CD1c-positive myeloid dendritic cell (primary cell): ENCODE measurements around the gene ICAM2.
"Not testable (repeated sequence)": the region's sequence is repeated elsewhere in the genome, so short reads cannot be mapped to it uniquely, and the experiment has no call there.

Experiments used
- DNase-seq: peaks from one replicate; pipeline ENCODE4 v3.0.0-alpha.2; 2016; ENCODE audit errors: extremely low spot score

Gene ICAM2

DNA sequence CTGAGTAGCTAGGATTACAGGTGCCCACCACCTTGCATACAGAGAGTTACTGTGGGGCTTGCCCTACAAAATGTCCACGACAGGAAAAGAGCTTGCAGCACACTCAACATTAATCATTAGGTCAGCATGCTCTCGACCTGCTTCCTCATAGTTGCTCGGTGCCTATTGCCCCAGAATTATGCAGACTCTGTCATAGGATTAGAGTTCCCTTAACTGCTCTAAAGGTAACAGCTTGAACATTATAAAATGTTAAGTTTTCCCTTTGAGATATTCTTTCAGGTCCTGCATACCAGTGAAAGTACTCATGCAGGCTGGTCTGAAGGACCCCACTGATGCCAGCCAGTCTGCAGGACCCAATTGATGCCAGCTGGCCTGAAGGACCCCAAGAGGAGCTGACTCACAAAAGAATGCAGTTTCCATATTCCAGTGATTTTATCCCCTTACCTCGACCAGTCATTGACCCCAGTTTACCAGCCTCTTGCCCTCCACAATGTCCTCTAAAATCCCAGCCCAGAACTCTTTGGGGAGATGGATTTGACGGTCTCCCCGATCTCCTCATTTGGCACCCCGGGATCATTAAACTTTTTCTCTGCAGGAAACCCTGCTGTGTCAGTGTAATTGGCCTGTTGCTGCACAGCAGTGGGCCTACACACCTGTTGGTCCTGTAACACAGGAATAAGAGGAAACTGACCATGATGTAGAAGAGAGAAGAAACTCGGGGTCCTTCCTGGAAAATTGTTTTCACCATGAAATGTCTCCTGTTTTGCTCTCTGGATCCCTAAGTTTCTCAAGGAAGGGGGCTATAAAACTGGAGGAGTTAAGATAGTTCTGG, 10.6 kb downstream of the ICAM2 start:
- peak; percentile 68 for DNase-seq

- DNase-seq, result no peak
Measured at GRCh38 chr17:64008830-64009229, 11.6 kb downstream of the ICAM2 start.

GRCh38 chr17:64008346-64008745, 12.1 kb downstream of the ICAM2 start:
- DNase-seq, result no peak

DNA sequence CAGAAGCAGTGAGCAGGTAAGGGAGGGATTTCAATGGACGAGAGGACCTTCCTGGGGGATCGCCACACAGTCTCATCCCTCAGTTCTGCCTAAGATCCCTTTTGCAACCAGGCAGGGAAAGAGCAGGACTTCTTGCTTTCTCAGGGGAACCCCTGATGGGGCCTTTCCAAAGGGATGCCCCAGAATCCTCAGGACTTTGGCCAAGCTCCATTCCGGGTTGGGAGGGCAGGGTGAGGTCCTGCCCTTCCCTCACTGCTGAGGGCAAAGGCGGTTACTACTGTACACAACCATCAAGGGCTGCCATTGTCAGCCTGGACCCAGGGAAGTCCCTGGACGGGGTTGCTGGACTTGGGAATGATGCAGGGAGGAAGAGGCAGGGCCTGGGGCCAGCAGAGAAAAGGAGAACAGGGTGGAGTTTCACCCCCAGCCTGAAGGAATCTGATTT, 12.6 kb downstream of the ICAM2 start:
- no peak for DNase-seq

GRCh38 chr17:64007089-64007837, 13.2 kb downstream of the ICAM2 start:
- not testable (repeated sequence) for DNase-seq

GRCh38 chr17:64006361-64007088, 13.9 kb downstream of the ICAM2 start:
- DNase-seq, result no peak

DNA sequence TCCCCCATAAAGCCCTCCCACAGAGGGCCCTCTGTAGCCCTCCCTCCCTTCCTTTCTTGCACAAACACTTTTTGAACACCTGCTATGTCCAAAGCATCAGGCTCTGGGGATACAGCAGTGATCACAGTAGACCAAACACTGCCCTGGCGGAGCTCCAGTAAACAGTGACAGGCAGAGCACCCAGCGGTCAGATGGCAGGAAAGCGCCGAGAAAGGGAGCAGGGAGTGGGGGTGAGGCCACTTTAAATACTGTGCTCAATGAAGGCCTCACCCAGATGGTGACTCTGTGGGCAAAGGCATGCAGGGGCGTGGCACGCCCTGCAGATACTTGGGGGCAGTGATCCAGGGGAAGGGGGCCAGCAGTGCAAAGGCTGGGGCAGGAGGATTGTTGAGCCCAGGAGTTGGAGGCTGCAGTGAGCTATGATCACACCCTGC, 14.7 kb downstream of the ICAM2 start:
- DNase-seq, result no peak

DNA sequence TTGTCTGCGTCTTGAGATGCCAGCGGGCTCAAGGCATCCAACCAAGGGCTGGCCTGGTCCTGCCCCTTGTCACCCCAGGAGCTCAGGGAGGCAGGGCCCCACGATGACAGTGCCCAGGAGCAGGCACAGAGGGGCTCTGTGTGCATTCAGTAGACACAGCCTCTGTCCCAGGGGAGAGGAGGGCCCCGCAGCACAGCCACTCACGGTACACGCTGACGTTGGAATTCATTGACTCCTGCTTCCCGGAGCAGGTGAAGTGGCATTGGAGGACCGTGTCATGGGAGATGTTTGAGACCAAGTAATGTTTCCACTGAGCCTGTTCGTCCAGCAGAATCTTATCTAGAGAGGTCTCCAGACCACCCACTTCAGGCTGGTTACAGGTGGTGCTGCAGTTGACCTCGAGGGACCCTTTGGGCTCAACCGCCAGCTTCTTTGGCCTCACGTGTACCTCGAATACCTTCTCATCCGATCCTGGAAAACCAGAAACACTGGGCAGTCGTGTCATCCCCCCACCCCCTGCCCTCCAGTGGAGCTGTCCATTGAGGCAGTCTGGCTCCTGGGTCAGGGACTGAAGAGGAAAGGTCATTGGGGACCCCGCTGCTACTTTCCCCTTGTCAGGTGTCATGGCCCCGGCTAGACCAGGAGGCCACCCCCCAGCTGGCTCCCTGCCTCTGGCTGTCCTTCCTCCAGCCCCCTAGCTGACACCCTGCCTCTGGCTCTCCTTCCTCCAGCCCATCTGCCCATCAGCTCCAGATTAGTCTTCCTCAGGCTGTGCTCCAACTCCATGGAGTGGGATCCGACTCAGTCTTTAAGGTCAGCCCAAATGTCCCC, 15.3 kb downstream of the ICAM2 start:
- no peak for DNase-seq

GRCh38 chr17:64004218-64004770, 16.1 kb downstream of the ICAM2 start:
- DNase-seq, result no peak

GRCh38 chr17:64003526-64004121, 16.8 kb downstream of the ICAM2 start:
- no peak for DNase-seq

DNA sequence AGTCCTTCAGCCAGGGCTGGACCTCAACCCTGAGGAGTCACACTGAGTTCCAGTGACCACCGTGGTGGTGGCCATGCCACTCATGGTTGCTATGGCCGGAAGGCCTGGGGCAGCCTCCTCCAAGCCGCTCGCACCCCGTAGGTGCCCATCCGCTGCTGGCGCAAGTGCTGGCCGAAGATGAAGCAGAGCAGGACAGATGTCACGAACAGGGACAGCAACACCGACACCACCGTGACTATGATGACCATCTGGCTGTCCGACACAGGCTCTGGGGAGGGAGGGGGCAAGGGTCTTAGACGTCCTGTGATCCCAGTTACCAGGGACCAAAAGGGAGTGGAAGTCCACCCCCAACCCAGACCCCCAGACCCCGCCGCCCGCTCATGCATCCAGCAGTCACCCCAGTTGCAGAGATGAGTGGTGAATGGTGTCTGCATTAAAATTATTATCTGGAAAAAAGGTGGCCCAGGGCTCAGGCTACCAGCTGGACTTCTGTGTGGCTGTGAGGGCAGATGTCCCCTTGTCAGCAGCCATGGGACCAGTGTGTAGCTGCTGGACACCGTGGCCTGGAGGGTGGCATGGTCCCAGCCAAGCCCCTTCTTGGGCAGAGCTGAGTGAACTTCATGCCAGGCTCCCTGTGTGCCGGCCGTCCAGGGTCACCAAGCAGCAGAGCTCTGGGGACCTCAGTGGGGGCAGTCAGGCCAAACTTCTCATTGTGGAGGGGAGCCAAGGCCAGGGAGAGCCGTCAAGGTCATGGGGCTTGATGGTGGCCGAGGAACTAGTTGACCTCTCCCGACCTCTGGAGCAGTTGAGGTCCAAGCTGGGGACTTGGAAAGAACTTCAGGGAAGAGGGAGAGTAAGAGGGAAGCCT, 17.5 kb downstream of the ICAM2 start:
- no peak for DNase-seq

GRCh38 chr17:64001763-64002529, 18.5 kb downstream of the ICAM2 start:
- no peak for DNase-seq

GRCh38 chr17:64001091-64001579, 19.3 kb downstream of the ICAM2 start:
- DNase-seq, result no peak

DNA sequence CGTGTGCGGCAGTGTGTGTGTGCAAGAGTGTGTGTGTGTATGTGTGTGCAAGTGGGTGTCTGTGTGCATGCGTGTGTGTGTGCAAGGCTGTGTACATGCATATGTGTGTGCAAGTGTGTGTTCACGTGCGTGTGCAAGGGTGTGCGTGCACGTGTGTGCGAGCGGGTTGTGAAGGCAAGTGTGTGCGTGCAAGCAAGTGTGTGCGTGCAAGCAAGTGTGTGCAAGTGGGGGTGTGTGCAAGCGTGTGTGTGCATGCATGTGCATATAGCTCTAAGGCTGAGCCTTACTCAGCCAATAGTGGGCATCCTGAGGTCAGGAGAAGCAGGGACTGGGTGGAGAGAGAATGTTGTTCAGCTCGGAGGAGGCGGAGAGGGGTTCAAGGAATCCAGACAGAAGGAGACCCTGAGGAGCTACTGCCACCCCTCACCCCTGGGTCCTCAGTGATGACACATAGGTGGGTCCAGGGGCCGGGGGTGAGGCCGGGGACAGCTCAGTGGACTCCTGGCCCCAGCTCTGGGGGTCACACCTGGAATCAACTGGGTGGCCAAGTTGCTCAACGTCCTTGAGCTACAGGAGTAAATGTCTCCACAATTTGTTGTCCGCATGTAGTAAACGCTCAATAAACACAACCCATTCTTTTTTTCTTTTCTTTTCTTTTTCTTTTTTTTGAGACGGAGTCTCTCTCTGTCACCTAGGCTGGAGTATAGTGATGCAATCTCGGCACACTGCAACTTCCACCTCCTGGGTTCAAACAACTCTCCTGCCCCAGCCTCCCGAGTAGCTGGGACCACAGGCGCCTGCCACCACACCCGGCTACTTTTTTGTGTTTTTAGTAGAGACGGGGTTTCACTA, 20.5 kb downstream of the ICAM2 start:
- DNase-seq, result no peak

DNA sequence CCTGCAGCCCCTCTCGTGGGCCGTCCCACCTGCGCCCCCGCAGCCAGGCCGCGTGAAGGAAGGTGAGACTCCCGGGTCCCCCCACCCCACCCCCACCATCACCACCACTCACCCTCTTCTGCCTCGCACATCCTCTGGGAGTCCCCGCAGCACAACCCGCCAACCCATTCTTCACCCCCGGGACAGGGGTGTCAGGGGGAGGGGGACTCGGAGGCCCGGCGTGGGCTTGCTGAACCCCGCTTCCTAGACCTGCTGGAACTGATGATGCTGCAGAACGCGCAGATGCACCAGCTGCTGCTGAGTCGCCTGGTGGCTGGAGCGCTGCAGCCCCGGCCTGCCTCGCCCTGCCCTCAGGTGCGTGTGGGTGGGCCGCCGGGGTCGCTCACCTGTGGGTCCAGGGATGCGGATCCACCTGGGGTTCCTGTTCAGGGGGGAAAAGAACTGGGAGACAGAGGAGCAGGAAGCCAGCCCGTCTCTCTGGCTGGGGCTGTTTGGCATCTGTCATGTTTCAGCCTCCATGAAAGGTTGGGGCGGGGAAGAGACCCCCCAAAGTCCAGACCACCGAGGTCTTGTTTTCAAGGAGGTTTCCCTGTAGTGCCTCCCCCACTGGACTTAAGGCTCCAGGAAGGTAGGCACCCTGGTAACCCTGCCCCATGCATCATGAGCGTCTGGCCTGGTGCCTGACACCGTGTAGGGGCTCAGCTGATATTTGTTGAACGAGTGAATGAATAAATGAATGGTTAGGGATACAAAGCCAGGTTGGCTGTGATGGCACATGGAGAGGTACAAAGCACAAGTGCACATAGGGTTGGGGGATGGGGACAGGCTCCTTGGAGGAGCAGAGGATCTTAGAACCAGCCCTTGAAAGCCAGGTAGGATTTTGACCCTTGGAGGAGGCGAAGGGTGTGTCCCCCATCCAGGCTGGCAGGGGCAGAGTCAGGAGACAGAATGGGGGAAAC, 21.4 kb downstream of the ICAM2 start:
- DNase-seq, result no peak

DNA sequence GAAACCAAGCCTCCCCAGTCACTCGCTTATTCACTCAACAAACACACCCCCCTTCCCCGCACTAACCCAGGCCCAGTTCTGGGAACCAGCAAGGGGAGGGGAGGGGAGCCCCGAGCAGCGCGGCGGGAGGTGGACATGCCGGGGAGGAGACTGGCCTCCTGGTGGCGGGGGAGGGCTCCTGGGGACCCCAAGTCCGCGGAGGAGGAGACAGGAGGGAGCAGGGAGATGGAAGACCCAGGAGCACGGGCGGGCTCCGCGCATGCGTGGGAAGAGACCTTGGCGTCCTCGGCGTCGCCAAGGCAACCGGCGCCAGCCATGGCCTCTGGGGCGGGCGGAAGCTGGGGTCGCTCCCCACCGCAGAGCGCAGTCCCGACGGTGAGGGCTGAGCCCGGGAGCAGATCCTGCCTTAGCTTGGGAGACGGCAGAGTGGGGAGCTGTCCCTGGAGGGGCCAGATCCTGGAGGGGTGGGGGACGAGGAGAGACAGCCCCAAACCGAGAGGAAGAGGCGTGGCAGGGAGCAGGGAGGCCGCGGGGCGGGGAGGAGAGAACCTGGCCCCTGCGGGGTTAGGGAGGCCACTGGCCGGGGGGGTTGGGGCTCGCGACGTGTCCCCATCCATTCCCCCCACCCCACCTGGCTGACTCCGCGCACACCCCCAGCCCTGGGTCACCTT, 22.2 kb downstream of the ICAM2 start, which contains the start of gene PRR29:
Gene PRR29, plus strand, starts transcription at position 302 of the 671 bp plus-strand sequence. Its CDS starts 14 bp downstream, at position 316.
- peak; percentile 75 for DNase-seq
